OCI-M2 (cell line): ENCODE data around the gene MUCL1.

Source experiments
- DNase-seq: peaks from one replicate; lab custom pipeline; 2025; ENCODE audit not compliant: unreplicated experiment; lab: John Stamatoyannopoulos, UW

The MUCL1 gene

DNA sequence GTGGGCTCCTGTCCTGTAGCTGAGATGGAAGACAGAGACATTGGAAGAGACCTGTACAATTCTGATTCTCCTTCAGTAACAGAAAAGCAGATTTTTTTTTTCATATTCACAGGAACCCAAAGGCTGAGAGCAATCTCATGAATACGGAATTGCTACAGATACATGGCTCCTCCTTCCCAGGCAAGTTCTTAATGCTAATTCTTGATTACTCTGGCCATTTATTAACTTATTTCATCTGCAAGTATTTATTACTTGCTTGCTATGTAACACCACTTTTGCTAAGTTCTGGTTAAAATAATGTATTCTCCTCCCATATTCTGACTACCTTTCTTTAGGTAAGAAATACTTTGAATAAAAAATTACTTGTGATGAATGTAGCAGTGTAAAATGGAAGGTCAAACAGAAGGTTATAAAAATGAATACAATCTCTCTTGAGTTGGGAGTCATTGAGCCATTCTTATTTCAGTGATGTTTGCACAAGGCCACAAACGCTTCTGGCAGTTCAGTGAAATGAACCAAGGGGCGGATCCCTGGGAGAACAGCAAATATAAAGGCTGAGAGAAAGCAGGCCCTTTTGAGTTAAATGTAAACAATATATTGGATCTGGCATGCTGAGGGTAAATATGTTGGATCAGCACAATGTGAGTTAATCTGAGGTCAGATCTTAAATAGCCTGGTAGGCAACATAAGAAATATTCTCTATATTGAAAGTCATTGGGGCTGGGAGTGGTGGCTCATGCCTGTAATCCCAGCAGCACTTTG, 37.6 kb downstream of the MUCL1 start:
- no peak for DNase-seq
